Thyroid gland (tissue), 4 donors: ENCODE results near the gene EPHA8. TPM values are rescaled to one million over a fixed set of nuclear protein-coding genes. Genes with fewer than 3 reads are reported as not detected.

Experiments
- DNase-seq, 2 donors: peaks; one replicate each; pipeline ENCODE4 v3.0.0-alpha.2; 2019
- H3K27ac ChIP-seq, 3 donors: fragments of 200-600 bp; sonication (generic); 1 replicate in 2 of 3; 2 replicates in 1 of 3; pipeline ENCODE4 v1.5.1; 2016 to 2019; ENCODE audit warnings: mild to moderate bottlenecking in 1 of 3, moderate library complexity in 1 of 3
- H3K27me3 ChIP-seq: fragments of 200-600 bp; sonication (generic); one replicate; pipeline ENCODE4 v1.5.1; 2019
- H3K36me3 ChIP-seq, 2 donors: fragments of 200-600 bp; sonication (generic); one replicate each; pipeline ENCODE4 v1.5.1; 2016 to 2019
- H3K4me1 ChIP-seq, 2 donors: fragments of 200-600 bp; sonication (generic); one replicate each; pipeline ENCODE4 v1.5.1; 2017 to 2019
- H3K4me3 ChIP-seq, 3 donors: fragments of 200-600 bp; sonication (generic); replicated peaks in 1 of 3; 1 replicate in 2 of 3; 2 replicates in 1 of 3; pipeline ENCODE4 v1.5.1; 2016; ENCODE audit warnings: mild to moderate bottlenecking in 1 of 3
- H3K9me3 ChIP-seq: fragments of 200-600 bp; sonication (generic); one replicate; pipeline ENCODE4 v1.5.1; 2017
- CTCF ChIP-seq, 6 experiments: fragments of 200-600 bp in 3 of 6; fragments of 450-650 bp in 3 of 6; sonication (generic) in 3 of 6; IDR thresholded peaks; one replicate each; pipeline ENCODE4 v1.5.1; 2016 to 2019; ENCODE audit warnings: antibody characterized with exemption in 6 of 6, mild to moderate bottlenecking in 2 of 6, inconsistent platforms in 1 of 6, moderate library complexity in 1 of 6
- POLR2A ChIP-seq, 2 donors: fragments of 450-650 bp; IDR thresholded peaks; one replicate each; pipeline ENCODE4 v1.6.1; 2017; ENCODE audit warnings: antibody characterized with exemption in 2 of 2, mild to moderate bottlenecking in 2 of 2, moderate library complexity in 1 of 2
- WGBS, 2 donors: methylation state at CpG; one replicate each; pipeline ENCODE4 v1.1.5; 2017; 5-methylcytosine and 5-hydroxymethylcytosine counted together
- intact Hi-C: fragments of 100-400 bp; cut with DNase I; formaldehyde crosslinking; loops from one replicate; pipeline ENCODE4 v1.15.1; 2023
- total RNA-seq, 4 donors: library from RNA; depleted of rRNA; stranded (reverse); fragments of >200 nt; gene quantifications; one replicate each; pipeline ENCODE4 v1.2.3, GENCODE V29; 2016

The EPHA8 gene
- total RNA-seq, 4 donors from 2014 or later: not detected

DNA sequence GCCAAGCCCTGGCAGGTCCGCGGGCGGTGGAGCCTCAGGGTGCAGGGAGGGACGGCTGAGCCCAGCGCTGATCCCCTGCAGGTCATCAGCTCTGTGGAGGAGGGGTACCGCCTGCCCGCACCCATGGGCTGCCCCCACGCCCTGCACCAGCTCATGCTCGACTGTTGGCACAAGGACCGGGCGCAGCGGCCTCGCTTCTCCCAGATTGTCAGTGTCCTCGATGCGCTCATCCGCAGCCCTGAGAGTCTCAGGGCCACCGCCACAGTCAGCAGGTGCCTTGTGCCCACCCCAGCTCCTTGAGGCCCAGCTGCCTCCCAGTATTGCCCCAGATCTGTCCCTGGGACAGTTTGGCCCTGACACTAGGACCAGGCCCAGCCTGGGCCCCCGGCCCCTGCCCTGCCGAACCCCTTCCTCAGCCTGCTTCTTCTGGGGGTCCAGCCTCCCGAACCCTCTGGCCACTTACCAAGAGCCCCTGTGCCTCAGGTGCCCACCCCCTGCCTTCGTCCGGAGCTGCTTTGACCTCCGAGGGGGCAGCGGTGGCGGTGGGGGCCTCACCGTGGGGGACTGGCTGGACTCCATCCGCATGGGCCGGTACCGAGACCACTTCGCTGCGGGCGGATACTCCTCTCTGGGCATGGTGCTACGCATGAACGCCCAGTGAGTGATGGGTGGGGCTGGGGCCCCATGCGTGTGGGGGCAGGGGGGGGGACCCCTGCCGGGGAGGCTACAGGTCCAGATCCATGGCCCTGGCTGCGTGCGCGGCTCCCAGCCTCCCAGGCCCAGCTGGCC, 37.7 kb downstream of the EPHA8 start:
- Histone ChIP-seq H3K4me1 (peaks cover 0 to 3% of the 10 kb centered on the region in 2 donors), H3K27me3 (no peaks in the 10 kb centered on the region), H3K9me3 (no peaks in the 10 kb centered on the region), H3K27ac (no peak overlapping the region), H3K36me3 (no peaks in the 10 kb centered on the region), H3K4me3 (no peak overlapping the region)
- intact Hi-C loops: no loop called here
- no peak for TF ChIP-seq POLR2A (IDR thresholded peaks at IDR 0.05)
- TF ChIP-seq CTCF (IDR thresholded peaks at IDR 0.05): no peak
- WGBS, 2 donors: 62 to 65% methylated on average over 15 to 20 of the region's 39 CpGs
- DNase-seq: no peak

DNA sequence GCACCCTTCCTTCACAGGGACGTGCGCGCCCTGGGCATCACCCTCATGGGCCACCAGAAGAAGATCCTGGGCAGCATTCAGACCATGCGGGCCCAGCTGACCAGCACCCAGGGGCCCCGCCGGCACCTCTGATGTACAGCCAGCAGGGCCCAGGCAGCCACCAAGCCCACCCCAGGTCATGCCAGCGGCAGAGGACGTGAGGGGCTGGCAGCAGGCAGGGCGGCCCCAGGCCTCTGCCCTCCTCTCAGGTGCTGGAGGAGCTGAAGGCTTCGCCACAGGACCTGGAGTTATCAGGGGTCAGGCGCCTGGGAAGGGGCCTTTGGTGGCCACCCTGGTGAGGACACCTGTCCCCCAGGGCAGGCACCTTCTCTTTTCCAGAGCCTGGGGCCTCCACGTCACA, 38.3 kb downstream of the EPHA8 start:
- no peak for DNase-seq

DNA sequence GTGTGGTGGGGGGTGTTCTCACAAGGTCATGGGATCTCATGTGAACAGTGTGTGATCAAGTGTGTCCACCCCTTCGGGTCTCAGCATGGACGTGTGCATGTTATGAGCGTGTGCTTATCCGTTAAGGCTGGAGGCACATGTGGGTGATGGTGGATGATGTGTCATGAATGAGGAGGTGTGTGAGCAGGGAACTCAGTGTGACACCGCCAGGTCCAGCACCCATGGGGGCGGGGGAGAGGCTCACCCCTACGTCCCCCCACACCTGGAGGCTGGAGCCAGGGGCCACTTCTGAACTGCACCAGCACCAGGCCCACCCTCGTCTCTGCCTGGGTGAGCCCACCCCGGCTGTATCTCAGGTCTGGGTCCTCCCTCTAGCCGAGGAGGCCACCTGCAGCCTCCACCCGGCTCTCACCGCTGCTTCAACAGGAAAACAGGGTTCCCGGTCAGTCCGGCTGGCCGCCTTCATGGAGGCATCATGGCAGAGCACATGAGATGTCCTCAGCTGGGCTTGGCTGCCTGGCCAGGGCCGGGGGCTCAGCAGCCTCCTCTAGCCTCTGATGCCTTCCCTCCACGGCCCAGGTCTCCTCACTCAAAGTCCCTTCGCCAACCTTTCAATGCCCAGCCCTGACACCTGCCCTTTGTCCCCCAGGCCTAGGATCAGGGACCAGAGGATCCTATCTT, 38.9 kb downstream of the EPHA8 start:
- H3K36me3 ChIP-seq: no peaks in the 10 kb centered on the region
- no peak for DNase-seq
- H3K27ac ChIP-seq: no peak overlapping the region
- H3K4me1 ChIP-seq: peaks cover 0 to 3% of the 10 kb centered on the region in 2 donors
- intact Hi-C loops: no loop called here
- no peak overlapping the region for H3K4me3 ChIP-seq
- TF ChIP-seq CTCF (IDR thresholded peaks at IDR 0.05): no peak
- no peak for TF ChIP-seq POLR2A (IDR thresholded peaks at IDR 0.05)
- 85 to 90% methylated on average over 12 to 15 of the region's 18 CpGs for WGBS, 2 donors
- H3K9me3 ChIP-seq: no peaks in the 10 kb centered on the region
- H3K27me3 ChIP-seq: no peaks in the 10 kb centered on the region

More for the DNA sequence above, 38.3 kb downstream of the EPHA8 start:
- H3K4me3 ChIP-seq: no peak overlapping the region
- WGBS, 2 donors: 83 to 100% methylated on average over 2 to 3 of the region's 12 CpGs
- no peak overlapping the region for H3K27ac ChIP-seq
- intact Hi-C loops: no loop called here
- no peaks in the 10 kb centered on the region for H3K27me3 ChIP-seq
- no peaks in the 10 kb centered on the region for H3K9me3 ChIP-seq
- peaks cover 0 to 3% of the 10 kb centered on the region in 2 donors for H3K4me1 ChIP-seq
- TF ChIP-seq POLR2A (IDR thresholded peaks at IDR 0.05): no peak
- no peak for TF ChIP-seq CTCF (IDR thresholded peaks at IDR 0.05)
- no peaks in the 10 kb centered on the region for H3K36me3 ChIP-seq

- DNase-seq: no peak
- WGBS, 2 donors: 56 to 57% methylated on average over 4 of the region's 4 CpGs
- H3K36me3 ChIP-seq: no peaks in the 10 kb centered on the region
- H3K4me3 ChIP-seq: no peak overlapping the region
- H3K9me3 ChIP-seq: no peaks in the 10 kb centered on the region
- TF ChIP-seq POLR2A (IDR thresholded peaks at IDR 0.05) (no peak), CTCF (IDR thresholded peaks at IDR 0.05) (no peak)
- intact Hi-C loops: no loop called here
- H3K27me3 ChIP-seq: peaks cover 6% of the 10 kb centered on the region
- no peak overlapping the region for H3K27ac ChIP-seq
- peaks cover 0 to under 1% of the 10 kb centered on the region in 2 donors for H3K4me1 ChIP-seq
Measured at GRCh38 chr1:22606161-22606560, 42.9 kb downstream of the EPHA8 start.

DNA sequence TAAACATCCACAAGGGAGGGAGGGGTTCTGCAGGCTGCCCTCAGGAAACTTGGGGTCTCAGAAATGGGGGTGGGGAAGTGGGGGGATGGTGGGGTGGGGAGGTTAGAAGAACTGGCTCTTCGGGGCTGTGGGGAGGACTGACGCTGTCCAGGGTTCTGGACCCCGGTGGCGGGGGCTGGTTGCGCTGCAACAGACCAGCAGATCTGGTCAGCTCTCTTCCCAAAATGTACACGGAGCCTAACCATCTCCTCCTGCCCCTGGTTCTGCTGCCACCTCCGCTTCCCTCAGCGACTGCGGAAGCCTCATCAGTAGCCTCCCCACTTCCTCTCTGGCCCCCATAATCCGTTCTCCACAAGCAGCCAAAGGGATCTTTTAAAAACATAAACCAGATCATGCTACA, 43.9 kb downstream of the EPHA8 start:
- Histone ChIP-seq H3K27ac (no peak overlapping the region), H3K4me1 (no peaks in the 10 kb centered on the region), H3K27me3 (peaks cover 6% of the 10 kb centered on the region), H3K36me3 (no peaks in the 10 kb centered on the region), H3K9me3 (no peaks in the 10 kb centered on the region), H3K4me3 (no peak overlapping the region)
- no peak for DNase-seq
- 2 to 7% methylated on average over 10 of the region's 10 CpGs for WGBS, 2 donors
- no peak for TF ChIP-seq POLR2A (IDR thresholded peaks at IDR 0.05)
- TF ChIP-seq CTCF (IDR thresholded peaks at IDR 0.05): no peak
- intact Hi-C loops: no loop called here
